Aorta (tissue), 5 donors: ENCODE measurements around the gene METRNL. TPM values are rescaled to one million over a fixed set of nuclear protein-coding genes. Genes with fewer than 3 reads are reported as not detected.

Experiments used
- ATAC-seq: fragments of 200-7000 bp; cut with Tn5 transposase; one replicate; pipeline ENCODE4 v1.9.1; 2022; ENCODE audit warnings: moderate library complexity; ENCODE audit not compliant: low FRiP score
- DNase-seq, 2 donors: peaks; one replicate each; pipeline ENCODE4 v3.0.0-alpha.2; 2020
- H3K27ac ChIP-seq, 2 donors: one replicate each; pipeline ENCODE4 v1.5.1; 2013; ENCODE audit warnings: low read length in 2 of 2, mild to moderate bottlenecking in 2 of 2, moderate library complexity in 2 of 2, control low read depth in 1 of 2, inconsistent platforms in 1 of 2, low read depth in 1 of 2
- H3K27me3 ChIP-seq, 2 donors: one replicate each; pipeline ENCODE4 v1.6.1; 2013; ENCODE audit warnings: control low read depth in 1 of 2, low read length in 1 of 2, mild to moderate bottlenecking in 1 of 2, moderate library complexity in 1 of 2; ENCODE audit not compliant: insufficient read depth in 2 of 2, control insufficient read depth in 1 of 2
- H3K36me3 ChIP-seq, 2 donors: one replicate each; pipeline ENCODE4 v1.6.1; 2013; ENCODE audit warnings: control low read depth in 1 of 2, low read length in 1 of 2, mild to moderate bottlenecking in 1 of 2; ENCODE audit not compliant: insufficient read depth in 2 of 2, control insufficient read depth in 1 of 2
- H3K4me1 ChIP-seq, 2 donors: one replicate each; pipeline ENCODE4 v1.6.1; 2013; ENCODE audit warnings: low read length in 2 of 2, control low read depth in 1 of 2, mild to moderate bottlenecking in 1 of 2, moderate library complexity in 1 of 2; ENCODE audit not compliant: insufficient read depth in 2 of 2, control insufficient read depth in 1 of 2
- H3K4me3 ChIP-seq, 2 donors: one replicate each; pipeline ENCODE4 v1.5.1; 2013; ENCODE audit warnings: low read length in 2 of 2, control low read depth in 1 of 2, mild to moderate bottlenecking in 1 of 2
- H3K9me3 ChIP-seq: one replicate; pipeline ENCODE4 v1.6.1; 2013; ENCODE audit warnings: mild to moderate bottlenecking, low read length; ENCODE audit not compliant: control insufficient read depth
- WGBS, 2 donors: extraction: QIAGEN DNeasy Blood & Tissue Kit; methylation state at CpG; one replicate each; pipeline ENCODE4 v1.1.7; 2013; 5-methylcytosine and 5-hydroxymethylcytosine counted together
- intact Hi-C, 2 donors: fragments of 100-400 bp; cut with DNase I; formaldehyde crosslinking; loops; one replicate each; pipeline versions ENCODE4 v1.14.2 to v1.15.0; 2022
- polyA plus RNA-seq, 2 donors: library from polyadenylated mRNA; stranded (reverse); fragments of 200-250 nt; gene quantifications; one replicate each; pipeline ENCODE4 v1.2.3, GENCODE V29; 2013
- total RNA-seq, 2 donors: library from RNA; stranded (reverse); fragmentation: NEBNext Ultra II Directional; extraction: Animal tissue kit (Norgen Biotek cat#: 25700); gene quantifications; one replicate each; pipeline ENCODE4 v1.2.1, GENCODE V29; 2021
- donor health status: healthy with polysubstance abuse.
- donor health status: Bipolar disorder and iron deficiency.
- donor health status: DM: no; HTN: no; CAD: no.
- donor health status: DM: no; HTN: no; CAD: no.
- donor health status: DM: yes; HTN: yes; CAD: no.

Gene METRNL
- total and polyA plus RNA-seq, 4 donors = 35.3 to 176 (median 104) TPM

DNA sequence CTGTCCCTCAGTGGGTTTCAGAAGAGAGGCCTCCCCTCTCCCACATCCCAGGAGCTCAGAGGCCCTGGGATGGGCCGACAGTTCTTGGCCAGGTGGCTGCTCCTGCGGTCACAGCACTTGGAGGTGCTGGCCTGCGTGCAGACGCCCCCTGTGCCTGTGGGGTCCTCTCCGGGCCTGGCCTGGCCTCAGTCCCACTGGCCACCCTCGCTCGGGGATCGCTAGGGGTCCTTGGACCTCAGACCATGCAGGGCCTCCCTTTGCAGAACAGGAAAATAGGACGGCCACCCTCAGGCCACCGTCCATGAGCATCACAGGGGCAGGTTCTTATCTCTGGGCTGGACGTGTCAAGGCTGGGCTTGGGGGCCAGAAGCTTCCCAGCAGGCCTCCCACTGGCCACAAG, 30.0 kb downstream of the METRNL start:
- no peaks in the 10 kb centered on the region for H3K4me1 ChIP-seq
- 48 to 49% methylated on average over 11 of the region's 11 CpGs for WGBS, 2 donors
- no peaks in the 10 kb centered on the region for H3K27me3 ChIP-seq
- DNase-seq (no peak), ATAC-seq (no peak)
- peak overlapping the region in 1 of 2 donors; percentile 14 for H3K27ac ChIP-seq
- no peak overlapping the region for H3K4me3 ChIP-seq
- H3K36me3 ChIP-seq = no peaks in the 10 kb centered on the region
- H3K9me3 ChIP-seq = no peaks in the 10 kb centered on the region
- intact Hi-C loops = no loop called here

DNA sequence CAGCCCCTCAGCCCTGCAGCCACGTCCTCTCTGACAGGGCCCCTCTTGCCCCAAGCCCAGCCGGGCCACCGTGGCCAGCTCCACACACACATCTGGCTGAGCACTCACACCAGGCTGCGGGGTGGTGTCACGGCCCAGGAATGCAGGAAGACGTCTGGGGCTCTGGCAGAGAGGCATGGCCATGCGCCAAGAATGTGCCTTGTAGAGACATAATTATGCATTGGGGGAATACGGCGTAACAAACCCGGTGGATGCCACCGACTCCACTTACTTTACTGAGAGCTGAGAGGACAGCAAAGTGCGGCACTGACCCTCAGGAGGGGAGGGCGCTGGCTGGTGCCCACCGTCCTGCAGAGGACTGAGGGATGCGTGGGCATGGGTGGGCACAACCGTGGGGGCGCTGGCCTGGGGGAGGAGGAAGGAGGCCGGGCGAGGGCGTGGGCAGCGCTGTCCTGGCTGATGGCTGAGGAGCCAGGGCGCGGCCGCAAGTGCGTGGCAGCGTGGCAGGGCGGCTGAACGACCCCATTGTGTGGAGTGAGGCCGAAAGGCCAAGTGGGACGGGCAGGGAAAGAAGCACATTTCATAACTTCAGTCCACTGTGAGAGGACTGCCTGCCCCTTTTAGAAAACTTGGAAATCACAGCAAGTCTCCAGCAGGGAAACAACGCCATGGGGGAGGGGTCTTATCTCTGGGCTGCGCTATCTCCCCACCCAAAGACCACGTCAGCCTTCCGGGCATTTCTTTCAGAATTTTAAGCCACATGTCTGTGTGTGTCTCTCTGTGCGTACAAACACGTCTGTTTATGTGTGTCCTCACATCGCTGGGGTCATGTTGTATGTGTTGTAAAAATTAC, 30.6 kb downstream of the METRNL start:
- intact Hi-C loops = loop anchor here in 1 of 2 donors (1.0 kb wide), 1 partner anchor 10 kb away; no protein-coding TSS in a partner anchor
- Histone ChIP-seq H3K36me3 (no peaks in the 10 kb centered on the region), H3K27ac (peak overlapping the region; percentile 38 to 72), H3K27me3 (no peaks in the 10 kb centered on the region), H3K4me1 (no peaks in the 10 kb centered on the region), H3K9me3 (no peaks in the 10 kb centered on the region), H3K4me3 (peak overlapping the region in 1 of 2 donors; percentile 24)
- 3 to 4% methylated on average over 37 of the region's 37 CpGs for WGBS, 2 donors
- ATAC-seq = peak; percentile 86
- DNase-seq = peak; percentile 97 to 99

DNA sequence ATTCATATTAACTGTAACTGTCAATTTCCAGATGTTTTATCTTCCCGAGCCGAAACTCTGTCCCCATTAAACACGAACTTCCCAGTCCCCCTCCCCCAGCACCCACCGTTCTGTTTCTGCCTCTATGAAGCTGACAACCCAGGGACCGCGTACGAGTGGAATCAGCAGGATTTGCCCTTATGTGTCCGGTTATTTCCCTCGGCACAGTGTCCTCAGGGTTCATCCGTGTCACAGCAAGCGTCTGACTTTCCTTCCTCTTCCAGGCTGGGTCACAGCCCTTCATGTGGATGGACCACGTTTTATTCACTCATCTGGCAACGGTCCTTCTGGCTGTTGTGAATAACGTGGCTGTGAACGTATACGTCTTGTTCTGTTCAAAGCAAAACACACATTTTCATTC, 31.3 kb downstream of the METRNL start:
- H3K27ac ChIP-seq = peak overlapping the region in 1 of 2 donors; percentile 26
- 7% methylated on average over 16 of the region's 16 CpGs for WGBS, 2 donors
- ATAC-seq = no peak
- no peaks in the 10 kb centered on the region for H3K4me1 ChIP-seq
- intact Hi-C loops = loop anchor here in 1 of 2 donors (1.0 kb wide), 1 partner anchor 10 kb away; no protein-coding TSS in a partner anchor
- no peaks in the 10 kb centered on the region for H3K27me3 ChIP-seq
- no peak overlapping the region for H3K4me3 ChIP-seq
- no peaks in the 10 kb centered on the region for H3K36me3 ChIP-seq
- DNase-seq = peak in 1 of 2 donors; percentile 73
- no peaks in the 10 kb centered on the region for H3K9me3 ChIP-seq

DNA sequence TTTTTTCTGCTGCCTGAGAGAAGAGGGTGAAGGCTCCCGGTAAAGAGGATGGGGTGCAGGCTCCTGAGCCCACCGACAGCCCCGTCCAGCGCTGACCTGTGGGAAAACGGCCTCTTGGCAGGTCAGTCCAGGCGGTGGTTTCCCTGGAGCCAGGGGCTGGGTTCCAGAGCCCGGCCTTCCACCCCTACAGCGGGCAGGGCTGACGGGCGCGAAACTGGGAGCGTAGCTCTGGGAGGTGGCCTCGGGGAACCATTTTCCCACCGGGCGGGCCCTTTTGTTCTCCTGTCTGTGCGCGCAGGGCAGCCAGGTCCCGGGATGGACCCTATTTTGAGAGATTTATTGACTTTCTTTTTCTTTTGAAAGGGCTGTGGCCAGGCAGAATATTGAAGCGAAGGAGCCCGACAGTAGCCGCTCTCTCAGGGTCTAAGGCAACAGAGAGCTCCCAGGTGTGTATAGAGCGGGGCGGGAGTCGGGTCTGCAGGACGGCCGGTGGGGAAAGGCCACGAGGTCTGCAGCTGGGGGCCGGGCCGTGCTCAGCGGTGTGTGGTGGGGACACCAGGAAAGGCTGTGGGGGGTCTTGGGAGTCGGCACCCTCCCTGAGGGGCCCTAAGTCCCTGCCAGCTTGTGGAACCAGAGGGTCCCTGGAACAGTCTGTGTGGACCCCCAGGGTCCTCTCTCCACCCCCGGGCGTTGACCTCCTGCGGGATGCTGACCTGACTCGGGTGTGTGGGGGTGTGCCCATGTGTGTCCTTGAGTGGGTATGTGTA, 32.3 kb downstream of the METRNL start:
- Histone ChIP-seq H3K4me1 (no peaks in the 10 kb centered on the region), H3K4me3 (no peak overlapping the region), H3K36me3 (no peaks in the 10 kb centered on the region), H3K27ac (no peak overlapping the region), H3K27me3 (no peaks in the 10 kb centered on the region), H3K9me3 (no peaks in the 10 kb centered on the region)
- no peak for DNase-seq
- no peak for ATAC-seq
- WGBS, 2 donors = 94 to 97% methylated on average over 31 to 35 of the region's 35 CpGs
- intact Hi-C loops = no loop called here

DNA sequence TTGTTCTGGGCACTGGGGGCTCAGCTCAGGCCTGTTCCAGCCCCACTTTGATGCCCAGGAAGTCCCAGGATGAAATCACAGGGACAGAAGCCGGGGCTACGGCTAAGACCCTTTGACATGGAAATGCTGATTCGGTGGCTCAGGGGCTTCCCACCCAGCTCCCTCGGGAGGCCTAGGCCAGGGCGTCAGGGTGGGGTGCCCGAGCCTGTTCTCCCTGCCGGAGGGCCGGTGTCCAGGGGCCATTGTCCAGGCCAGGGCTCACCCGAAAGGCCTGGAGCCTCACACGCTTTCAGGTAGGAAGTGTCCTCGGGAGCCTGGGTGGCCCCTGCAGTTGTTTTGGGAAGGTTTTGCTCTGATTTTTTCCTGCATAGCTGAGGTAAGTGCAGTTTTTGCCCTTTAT, 34.0 kb downstream of the METRNL start:
- H3K36me3 ChIP-seq = no peaks in the 10 kb centered on the region
- intact Hi-C loops = no loop called here
- DNase-seq = no peak
- H3K4me3 ChIP-seq = no peak overlapping the region
- no peak for ATAC-seq
- H3K9me3 ChIP-seq = no peaks in the 10 kb centered on the region
- no peak overlapping the region for H3K27ac ChIP-seq
- 94 to 96% methylated on average over 11 of the region's 11 CpGs for WGBS, 2 donors
- no peaks in the 10 kb centered on the region for H3K4me1 ChIP-seq
- H3K27me3 ChIP-seq = no peaks in the 10 kb centered on the region

DNA sequence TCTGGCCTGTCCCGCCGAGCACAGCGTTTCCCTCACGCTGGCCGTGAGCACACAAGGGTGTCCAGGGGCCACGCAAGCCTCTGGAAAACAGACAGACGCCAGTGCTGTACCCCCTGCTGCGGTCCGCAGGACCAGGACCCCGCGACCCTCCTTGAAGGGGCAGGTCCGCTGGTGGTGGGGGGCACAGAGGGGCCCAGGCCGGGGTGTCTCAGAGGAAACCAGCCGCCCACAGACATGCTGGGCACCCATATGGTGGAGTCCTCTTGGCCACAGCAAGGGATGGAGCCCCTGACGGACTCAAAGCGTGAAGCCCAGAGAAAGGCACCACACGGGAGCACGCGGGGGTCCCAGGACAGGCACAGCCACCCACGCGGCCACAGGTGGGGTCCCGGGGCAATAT, 34.4 kb downstream of the METRNL start:
- Histone ChIP-seq H3K4me1 (no peaks in the 10 kb centered on the region), H3K27ac (no peak overlapping the region), H3K9me3 (no peaks in the 10 kb centered on the region), H3K4me3 (no peak overlapping the region), H3K27me3 (no peaks in the 10 kb centered on the region), H3K36me3 (no peaks in the 10 kb centered on the region)
- ATAC-seq = no peak
- intact Hi-C loops = no loop called here
- 95 to 96% methylated on average over 22 of the region's 22 CpGs for WGBS, 2 donors
- DNase-seq = no peak

DNA sequence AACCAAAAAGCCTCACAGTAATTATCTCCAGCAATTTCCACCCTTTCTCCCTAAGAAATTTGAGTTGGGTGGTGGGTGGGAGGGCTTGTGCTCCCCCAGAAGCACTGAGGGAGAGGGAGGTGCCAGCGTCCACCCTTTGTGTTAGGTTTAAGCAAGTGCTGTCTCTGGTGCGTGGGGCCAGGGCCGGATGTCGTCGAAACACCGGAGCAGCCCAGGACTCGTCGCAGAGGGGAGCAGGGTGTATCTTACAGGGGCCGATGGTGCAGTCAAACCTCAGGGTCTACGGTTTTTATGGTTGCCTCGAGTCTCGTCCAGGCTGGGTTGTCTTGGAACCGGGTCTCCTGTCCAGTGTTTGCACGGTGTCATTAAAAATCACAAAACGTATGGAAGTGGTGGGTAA, 35.3 kb downstream of the METRNL start:
- Histone ChIP-seq H3K36me3 (no peaks in the 10 kb centered on the region), H3K27ac (no peak overlapping the region), H3K27me3 (no peaks in the 10 kb centered on the region), H3K9me3 (no peaks in the 10 kb centered on the region), H3K4me1 (no peaks in the 10 kb centered on the region), H3K4me3 (no peak overlapping the region)
- ATAC-seq (no peak), DNase-seq (no peak)
- 91 to 95% methylated on average over 15 of the region's 15 CpGs for WGBS, 2 donors
- intact Hi-C loops = no loop called here

DNA sequence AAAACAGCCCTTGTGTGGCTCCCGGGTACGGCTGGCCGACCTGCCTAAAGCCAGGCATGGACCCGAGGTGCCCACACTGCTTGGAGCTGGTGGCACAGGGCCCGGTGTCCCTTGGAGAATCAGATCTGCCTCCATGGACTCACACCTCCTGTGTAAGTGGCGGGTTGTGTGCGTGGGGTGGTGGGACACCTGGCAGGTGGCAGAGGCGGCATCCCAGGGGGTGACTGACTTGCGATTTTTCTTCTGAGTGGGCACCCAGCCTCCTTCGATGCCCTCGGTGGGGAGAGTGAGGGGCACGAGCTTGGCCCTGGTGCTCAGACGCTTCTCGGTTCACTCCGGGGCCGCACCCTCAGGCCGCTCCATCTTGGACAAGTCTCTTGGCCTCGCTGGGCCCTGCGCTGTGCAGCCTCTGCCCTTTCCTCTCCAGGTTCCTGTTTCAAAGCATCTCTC, 35.8 kb downstream of the METRNL start:
- WGBS, 2 donors = 95% methylated on average over 19 of the region's 19 CpGs
- no peaks in the 10 kb centered on the region for H3K36me3 ChIP-seq
- H3K27me3 ChIP-seq = no peaks in the 10 kb centered on the region
- H3K9me3 ChIP-seq = no peaks in the 10 kb centered on the region
- no peak for ATAC-seq
- no peak overlapping the region for H3K4me3 ChIP-seq
- no peak overlapping the region for H3K27ac ChIP-seq
- no peak for DNase-seq
- no peaks in the 10 kb centered on the region for H3K4me1 ChIP-seq
- intact Hi-C loops = no loop called here
